IPS DF 6.9 (cell line): ENCODE results near the gene NPIPA5.
"Not testable (repeated sequence)": the region's sequence is repeated elsewhere in the genome, so short reads cannot be mapped to it uniquely, and the experiment has no call there.

Source experiments
- DNase-seq: peaks from one replicate; pipeline ENCODE4 v3.0.0-alpha.2; 2013; ENCODE audit warnings: low read depth, low spot score
- H3K27ac ChIP-seq: one replicate; pipeline ENCODE4 v1.5.1; 2013; ENCODE audit warnings: low read length, control low read depth
- H3K27me3 ChIP-seq: 2 replicates; pipeline ENCODE4 v1.6.1; 2013; ENCODE audit warnings: mild to moderate bottlenecking, low read length; ENCODE audit not compliant: control insufficient read depth, insufficient read depth
- H3K36me3 ChIP-seq: 2 replicates; pipeline ENCODE4 v1.6.1; 2013; ENCODE audit warnings: low read length; ENCODE audit not compliant: control insufficient read depth, insufficient read depth
- H3K4me1 ChIP-seq: 2 replicates; pipeline ENCODE4 v1.6.1; 2013; ENCODE audit warnings: low read length; ENCODE audit not compliant: control insufficient read depth, insufficient read depth
- H3K4me3 ChIP-seq: 2 replicates; pipeline ENCODE4 v1.5.1; 2013; ENCODE audit warnings: mild to moderate bottlenecking, low read length
- H3K9me3 ChIP-seq: 2 replicates; pipeline ENCODE4 v1.6.1; 2013; ENCODE audit warnings: low read length, inconsistent platforms; ENCODE audit not compliant: control insufficient read depth, insufficient read depth
- WGBS: extraction: QIAGEN DNeasy Blood & Tissue Kit; methylation state at CpG from one replicate; pipeline ENCODE4 v1.1.7; 2013; ENCODE audit warnings: mixed read lengths, missing lambda C conversion rate; ENCODE audit not compliant: insufficient read length, insufficient coverage; 5-methylcytosine and 5-hydroxymethylcytosine counted together

Gene NPIPA5

DNA sequence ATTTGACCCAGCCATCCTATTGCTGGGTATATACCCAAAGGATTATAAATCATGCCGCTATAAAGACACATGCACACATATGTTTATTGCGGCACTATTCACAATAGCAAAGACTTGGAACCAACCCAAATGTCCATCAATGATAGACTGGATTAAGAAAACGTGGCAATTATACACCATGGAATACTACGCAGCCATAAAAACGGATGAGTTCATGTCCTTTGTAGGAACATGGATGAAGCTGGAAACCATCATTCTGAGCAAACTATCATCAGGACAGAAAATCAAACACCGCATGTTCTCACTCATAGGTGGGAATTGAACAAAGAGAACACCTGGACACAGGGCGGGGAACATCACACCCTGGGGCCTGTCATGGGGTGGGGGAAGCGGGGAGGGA is 14.9 kb upstream of the NPIPA5 start:
- H3K4me1 ChIP-seq, H3K27me3 ChIP-seq, H3K9me3 ChIP-seq, H3K36me3 ChIP-seq, H3K27ac ChIP-seq, DNase-seq, H3K4me3 ChIP-seq: not testable (repeated sequence)
- WGBS: no CpG with 5 or more reads among the region's 8 CpGs

DNA sequence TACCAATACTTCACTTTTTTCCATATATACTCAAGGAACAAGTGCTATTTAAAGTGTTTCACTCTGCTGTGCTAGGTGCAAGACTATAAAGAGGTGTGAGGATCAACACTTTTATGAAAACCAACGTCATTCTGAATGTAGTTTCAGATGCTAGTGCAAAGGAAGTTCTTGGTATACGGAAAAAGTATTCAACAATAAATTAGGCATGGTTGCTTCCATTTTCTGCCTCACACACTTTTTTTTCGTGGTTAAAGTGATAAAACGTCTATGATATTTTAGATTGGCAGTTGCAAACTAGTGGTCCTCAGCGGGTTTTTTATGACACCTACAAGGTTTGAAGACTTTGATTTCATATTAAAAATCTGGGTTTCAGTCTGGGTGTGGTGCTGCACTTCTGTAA is 11.8 kb upstream of the NPIPA5 start:
- not testable (repeated sequence) for H3K27ac ChIP-seq, H3K4me1 ChIP-seq, DNase-seq, H3K36me3 ChIP-seq, H3K4me3 ChIP-seq, H3K9me3 ChIP-seq, H3K27me3 ChIP-seq
- no CpG with 5 or more reads among the region's 5 CpGs for WGBS

DNA sequence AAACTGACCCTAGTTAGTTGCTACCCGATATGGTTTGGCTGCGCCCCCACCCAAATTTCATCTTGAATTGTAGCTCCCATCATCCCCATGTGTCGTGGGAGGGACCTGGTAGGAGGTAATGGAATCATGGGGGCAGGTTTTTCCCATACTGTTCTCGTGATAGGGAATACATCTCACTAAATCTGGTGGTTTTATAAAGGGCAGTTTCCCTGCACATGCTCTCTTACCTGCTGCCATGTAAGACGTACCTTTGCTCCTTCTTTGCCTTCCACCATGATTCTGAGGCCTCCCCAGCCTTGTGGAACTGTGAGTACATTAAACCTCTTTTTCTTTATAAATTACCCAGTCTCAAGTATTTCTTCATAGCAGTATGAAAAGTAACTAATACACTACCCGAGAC is 10.0 kb upstream of the NPIPA5 start:
- not testable (repeated sequence) for H3K27me3 ChIP-seq, H3K36me3 ChIP-seq, DNase-seq, H3K9me3 ChIP-seq, H3K27ac ChIP-seq, H3K4me1 ChIP-seq, H3K4me3 ChIP-seq
- WGBS: no CpG with 5 or more reads among the region's 6 CpGs

DNA sequence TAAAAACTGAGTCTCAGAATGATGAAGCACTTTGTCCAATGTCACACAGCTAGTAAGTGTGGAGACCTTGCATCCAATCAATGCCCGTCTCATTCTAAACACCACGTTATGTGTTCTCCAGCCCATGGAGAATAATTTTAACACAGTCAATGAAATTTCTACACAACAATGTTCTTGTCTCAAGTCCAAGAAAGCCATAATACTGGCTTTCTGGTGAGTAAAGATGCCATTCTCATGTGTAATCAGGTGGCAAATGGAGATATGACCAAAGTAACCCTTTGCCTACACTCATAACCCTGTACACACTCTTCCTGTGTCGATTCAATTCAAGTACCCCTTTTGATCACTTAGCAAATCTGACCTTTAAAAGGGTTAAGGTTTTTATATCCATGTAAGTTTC is 4.7 kb upstream of the NPIPA5 start:
- not testable (repeated sequence) for DNase-seq, H3K27ac ChIP-seq, H3K36me3 ChIP-seq, H3K4me1 ChIP-seq, H3K9me3 ChIP-seq, H3K27me3 ChIP-seq, H3K4me3 ChIP-seq
- no CpG with 5 or more reads among the region's 3 CpGs for WGBS

DNA sequence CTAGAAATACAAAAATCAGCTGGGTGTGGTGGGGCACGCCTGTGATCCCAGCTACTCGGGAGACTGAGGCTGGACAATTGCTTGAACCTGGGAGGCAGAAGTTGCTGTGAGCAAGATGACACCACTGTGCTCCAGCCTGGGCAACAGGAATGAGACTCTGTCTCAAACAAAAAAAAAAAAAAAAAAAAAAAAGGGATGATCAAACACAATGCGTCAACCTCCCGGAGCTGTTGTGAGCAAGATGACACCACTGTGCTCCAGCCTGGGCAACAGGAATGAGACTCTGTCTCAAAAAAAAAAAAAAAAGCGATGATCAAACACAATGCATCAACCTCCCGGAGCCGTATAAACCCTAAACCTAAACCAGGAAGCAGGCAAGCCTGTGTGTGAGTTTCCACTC is 20.6 kb downstream of the NPIPA5 start:
- H3K4me1 ChIP-seq, DNase-seq, H3K4me3 ChIP-seq, H3K27ac ChIP-seq, H3K36me3 ChIP-seq, H3K9me3 ChIP-seq, H3K27me3 ChIP-seq: not testable (repeated sequence)
- no CpG with 5 or more reads among the region's 7 CpGs for WGBS

DNA sequence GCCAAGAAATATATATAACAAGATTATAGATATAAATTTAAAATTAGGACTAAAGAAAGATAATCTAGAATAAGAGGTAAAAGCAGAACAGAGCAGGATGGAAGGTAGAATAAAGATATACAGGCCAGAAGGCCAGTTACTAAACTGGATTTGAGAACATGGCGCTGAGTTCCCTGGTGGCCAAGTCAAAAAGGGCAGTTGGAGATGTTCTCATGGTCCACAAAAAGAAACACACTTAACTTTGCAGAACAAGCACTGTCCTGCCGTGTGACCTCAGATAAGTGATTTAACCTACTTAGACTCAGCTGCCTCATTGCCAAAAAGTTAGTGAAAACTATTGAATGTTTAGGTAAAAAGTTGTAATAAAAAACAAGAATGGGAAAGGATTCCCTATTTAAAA is 23.2 kb downstream of the NPIPA5 start:
- H3K4me3 ChIP-seq, DNase-seq, H3K27ac ChIP-seq, H3K9me3 ChIP-seq, H3K36me3 ChIP-seq, H3K4me1 ChIP-seq, H3K27me3 ChIP-seq: not testable (repeated sequence)
- WGBS: no CpG with 5 or more reads among the region's 2 CpGs

DNA sequence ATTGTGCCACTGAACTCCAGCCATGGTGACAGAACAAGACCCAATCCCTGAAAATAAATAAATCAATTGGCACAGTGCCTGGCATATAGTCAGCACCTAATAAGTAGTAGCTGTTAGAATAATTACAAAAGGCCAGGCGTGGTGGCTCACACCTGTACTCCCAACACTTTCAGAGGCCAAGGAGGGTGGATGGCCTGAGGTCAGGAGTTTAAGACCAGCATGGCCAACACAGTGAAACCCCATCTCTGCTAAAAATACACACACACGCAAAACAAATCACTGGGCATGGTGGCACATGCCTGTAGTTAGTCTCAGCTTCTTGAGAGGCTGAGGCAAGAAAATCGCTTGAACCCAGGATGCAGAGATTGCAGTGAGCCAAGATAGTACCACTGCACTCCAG is 25.2 kb downstream of the NPIPA5 start:
- H3K4me3 ChIP-seq, H3K27me3 ChIP-seq, DNase-seq, H3K27ac ChIP-seq, H3K4me1 ChIP-seq, H3K9me3 ChIP-seq, H3K36me3 ChIP-seq: not testable (repeated sequence)
- WGBS: no CpG with 5 or more reads among the region's 3 CpGs

DNA sequence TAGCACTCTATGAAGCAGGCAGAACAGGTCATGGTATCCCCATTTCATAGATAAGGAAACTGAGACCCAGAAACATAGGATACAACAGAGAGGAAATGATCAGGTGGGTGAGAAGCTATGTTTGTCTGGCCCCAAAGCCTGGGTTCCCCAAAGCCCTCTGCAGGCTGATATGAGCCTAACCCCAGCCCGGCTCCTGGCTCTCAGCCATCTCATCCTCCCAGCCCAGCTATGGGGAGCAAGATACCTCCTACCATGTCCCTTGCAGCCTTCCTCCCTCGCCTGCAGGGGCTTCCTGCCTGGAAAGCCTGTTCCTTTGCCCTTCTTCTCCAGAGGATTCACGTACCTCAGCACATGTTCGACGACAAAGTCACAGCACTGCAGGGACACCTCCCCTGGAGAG is 26.3 kb downstream of the NPIPA5 start:
- H3K9me3 ChIP-seq, H3K27me3 ChIP-seq, DNase-seq, H3K36me3 ChIP-seq, H3K27ac ChIP-seq, H3K4me3 ChIP-seq, H3K4me1 ChIP-seq: not testable (repeated sequence)
- no CpG with 5 or more reads among the region's 5 CpGs for WGBS

DNA sequence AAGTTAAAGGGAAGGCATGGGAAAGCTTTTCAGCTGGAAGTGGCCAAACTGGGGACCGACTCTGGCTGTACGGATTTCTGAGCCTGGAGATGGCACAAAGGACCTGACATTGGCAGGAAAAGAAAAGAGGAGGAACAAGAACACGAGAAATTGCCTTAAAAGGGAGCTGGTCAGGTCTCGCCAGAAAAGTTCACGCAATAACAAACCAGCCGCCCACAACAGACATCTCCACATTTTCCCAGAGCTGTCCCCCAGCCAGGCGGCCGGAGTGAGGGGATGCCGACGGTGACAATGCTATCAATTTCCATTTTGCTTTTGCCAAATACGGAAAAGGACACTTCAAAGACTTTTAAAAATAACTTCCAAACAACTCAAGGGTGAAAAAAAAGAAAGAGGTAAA is 26.8 kb downstream of the NPIPA5 start:
- no CpG with 5 or more reads among the region's 11 CpGs for WGBS
- not testable (repeated sequence) for H3K36me3 ChIP-seq, H3K9me3 ChIP-seq

DNA sequence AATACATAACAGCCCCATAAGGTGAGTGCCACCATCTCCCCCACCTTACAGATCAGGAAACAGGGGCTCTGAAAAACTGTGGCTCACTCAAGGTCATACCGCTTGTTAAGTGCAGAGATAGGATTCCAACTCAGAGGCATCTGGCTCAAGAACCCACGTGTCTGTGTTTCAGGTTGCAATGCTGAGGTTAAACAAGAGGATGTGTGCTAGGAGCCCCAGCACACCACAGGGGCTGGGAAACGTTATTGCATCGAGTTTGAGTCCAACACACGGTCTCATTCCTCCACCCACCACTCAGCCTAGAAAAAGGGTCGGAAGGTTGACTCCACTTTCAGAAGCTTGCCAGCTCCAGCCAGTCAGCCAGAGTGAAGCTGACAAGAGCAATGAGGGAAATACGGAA is 29.4 kb downstream of the NPIPA5 start:
- WGBS: no CpG with 5 or more reads among the region's 7 CpGs
- not testable (repeated sequence) for H3K27me3 ChIP-seq, DNase-seq, H3K4me1 ChIP-seq, H3K27ac ChIP-seq, H3K4me3 ChIP-seq, H3K9me3 ChIP-seq, H3K36me3 ChIP-seq

More for the DNA sequence above, 26.8 kb downstream of the NPIPA5 start:
- H3K4me1 ChIP-seq, H3K27me3 ChIP-seq, H3K27ac ChIP-seq, H3K4me3 ChIP-seq, DNase-seq: not testable (repeated sequence)

DNA sequence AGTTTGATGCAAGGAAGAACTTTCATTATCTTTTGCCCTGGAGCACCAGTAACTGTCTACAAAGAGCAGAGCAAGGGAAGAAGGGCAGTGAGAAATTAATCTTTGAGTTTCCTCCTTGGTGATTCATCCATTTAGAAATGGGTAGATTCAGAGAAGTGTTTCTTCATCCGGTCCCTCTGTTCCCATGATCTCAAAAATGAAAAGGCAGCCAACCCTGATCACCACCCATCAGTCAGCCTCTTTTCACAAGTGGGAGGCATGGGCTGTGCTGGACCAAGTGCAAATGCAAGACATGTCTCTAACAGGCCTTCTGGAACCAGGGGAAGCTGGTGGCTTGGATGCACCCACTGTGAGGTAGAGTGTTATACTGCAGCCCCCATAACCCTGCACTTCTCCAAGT is 35.8 kb downstream of the NPIPA5 start:
- no CpG with 5 or more reads among the region's 1 CpG for WGBS
- not testable (repeated sequence) for H3K27ac ChIP-seq, DNase-seq, H3K4me3 ChIP-seq, H3K27me3 ChIP-seq, H3K36me3 ChIP-seq, H3K4me1 ChIP-seq, H3K9me3 ChIP-seq
